Prostate gland (tissue), 2 donors: Measurements from ENCODE around the gene FAM170B. TPM values are rescaled to one million over a fixed set of nuclear protein-coding genes. Genes with fewer than 3 reads are reported as not detected.

Experiments
- DNase-seq: peaks from one replicate; pipeline ENCODE4 v3.0.0-alpha.2; 2019; ENCODE audit warnings: low spot score
- H3K27ac ChIP-seq, 2 donors: fragments of 200-600 bp; sonication (generic); 2 replicates each; pipeline ENCODE4 v1.5.1; 2017 to 2019
- H3K27me3 ChIP-seq: fragments of 200-600 bp; sonication (generic); replicated peaks from 2 replicates; pipeline ENCODE4 v1.5.1; 2019; ENCODE audit not compliant: insufficient read depth
- H3K36me3 ChIP-seq, 2 donors: fragments of 200-600 bp; sonication (generic); 1 replicate in 1 of 2; 2 replicates in 1 of 2; pipeline versions ENCODE4 v1.5.1 to v1.8.1; 2017 to 2019
- H3K4me1 ChIP-seq: fragments of 200-600 bp; sonication (generic); replicated peaks from 2 replicates; pipeline ENCODE4 v1.5.1; 2019
- H3K4me3 ChIP-seq, 2 donors: fragments of 200-600 bp; sonication (generic); 2 replicates each; pipeline ENCODE4 v1.5.1; 2017 to 2019
- H3K9me3 ChIP-seq: fragments of 200-600 bp; sonication (generic); 2 replicates; pipeline ENCODE4 v1.5.1; 2017
- CTCF ChIP-seq, 4 experiments: fragments of 200-600 bp in 2 of 4; fragments of 450-650 bp in 2 of 4; sonication (generic) in 2 of 4; IDR thresholded peaks; 1 replicate in 3 of 4; 2 replicates in 1 of 4; pipeline ENCODE4 v1.5.1; 2016 to 2019; ENCODE audit warnings: antibody characterized with exemption in 4 of 4, mild to moderate bottlenecking in 2 of 4, moderate library complexity in 2 of 4
- POLR2A ChIP-seq: fragments of 450-650 bp; IDR thresholded peaks from one replicate; pipeline ENCODE4 v1.6.1; 2016; ENCODE audit warnings: antibody characterized with exemption, mild to moderate bottlenecking
- POLR2AphosphoS5 ChIP-seq: sonication (generic); formaldehyde crosslinking; IDR thresholded peaks from one replicate; pipeline ENCODE4 v1.6.1; 2017; ENCODE audit warnings: antibody characterized with exemption
- WGBS: methylation state at CpG from one replicate; pipeline ENCODE4 v1.1.5; 2018; 5-methylcytosine and 5-hydroxymethylcytosine counted together
- intact Hi-C: fragments of 100-400 bp; cut with DNase I; formaldehyde crosslinking; loops from one replicate; pipeline ENCODE4 v1.14.2; 2022
- total RNA-seq, 2 donors: library from RNA; depleted of rRNA; stranded (reverse); fragments of >200 nt; gene quantifications; one replicate each; pipeline ENCODE4 v1.1.0, GENCODE V29; 2016

FAM170B gene
- total RNA-seq: not detected

- WGBS: 81% methylated on average over 5 of the region's 5 CpGs
- DNase-seq: no peak
- H3K4me1 ChIP-seq: no peaks in the 10 kb centered on the region
- H3K36me3 ChIP-seq: no peaks in the 10 kb centered on the region
- intact Hi-C loops: no loop called here
- H3K9me3 ChIP-seq: no peaks in the 10 kb centered on the region
- H3K27me3 ChIP-seq: no peaks in the 10 kb centered on the region
- H3K27ac ChIP-seq: no peak within 1 kb of the TSS
- no peak within 1 kb of the TSS for H3K4me3 ChIP-seq
- TF ChIP-seq POLR2A: no peak
- TF ChIP-seq POLR2AphosphoS5: no peak
- TF ChIP-seq CTCF (IDR thresholded peaks at IDR 0.05): no peak
These were observed at the start of gene FAM170B for GRCh38 chr10:49133706-49134248. Gene FAM170B, minus strand, starts transcription at chr10:49134021. Its CDS starts 103 bp downstream, at chr10:49133918.

GRCh38 chr10:49182776-49183175 is 49.0 kb upstream of the FAM170B start:
- TF ChIP-seq CTCF (IDR thresholded peaks at IDR 0.05): no peak
- TF ChIP-seq POLR2A: no peak
- TF ChIP-seq POLR2AphosphoS5: no peak
- H3K27ac ChIP-seq: no peak overlapping the region
- no peak overlapping the region for H3K4me3 ChIP-seq
- intact Hi-C loops: no loop called here
- no peaks in the 10 kb centered on the region for H3K27me3 ChIP-seq
- no peaks in the 10 kb centered on the region for H3K9me3 ChIP-seq
- no peak for DNase-seq
- H3K4me1 ChIP-seq: no peaks in the 10 kb centered on the region
- WGBS: 91% methylated on average over 4 of the region's 4 CpGs
- H3K36me3 ChIP-seq: no peaks in the 10 kb centered on the region

- H3K4me1 ChIP-seq: no peaks in the 10 kb centered on the region
- no peaks in the 10 kb centered on the region for H3K9me3 ChIP-seq
- no peak overlapping the region for H3K27ac ChIP-seq
- no peak for DNase-seq
- no peaks in the 10 kb centered on the region for H3K27me3 ChIP-seq
- H3K36me3 ChIP-seq: no peaks in the 10 kb centered on the region
- TF ChIP-seq POLR2AphosphoS5: no peak
- no peak for TF ChIP-seq CTCF (IDR thresholded peaks at IDR 0.05)
- no peak for TF ChIP-seq POLR2A
- intact Hi-C loops: no loop called here
- H3K4me3 ChIP-seq: no peak overlapping the region
- 26% methylated on average over 3 of the region's 3 CpGs for WGBS
These were observed 46.6 kb upstream of the FAM170B start for GRCh38 chr10:49180444-49180860.

GRCh38 chr10:49179699-49180443 is 46.0 kb upstream of the FAM170B start:
- Histone ChIP-seq H3K36me3 (no peaks in the 10 kb centered on the region), H3K4me1 (no peaks in the 10 kb centered on the region), H3K27me3 (no peaks in the 10 kb centered on the region), H3K9me3 (no peaks in the 10 kb centered on the region), H3K4me3 (no peak overlapping the region), H3K27ac (no peak overlapping the region)
- 66% methylated on average over 10 of the region's 10 CpGs for WGBS
- no peak for DNase-seq
- intact Hi-C loops: no loop called here
- TF ChIP-seq POLR2AphosphoS5: no peak
- TF ChIP-seq CTCF (IDR thresholded peaks at IDR 0.05): no peak
- TF ChIP-seq POLR2A: no peak
